Activated CD8-positive, alpha-beta T cell treated with anti-CD3 and anti-CD28 coated beads for 36 hours (primary cell): ENCODE results near the gene COL6A1. TPM values are rescaled to one million over a fixed set of nuclear protein-coding genes. Genes with fewer than 3 reads are reported as not detected.
"Not testable (repeated sequence)": the region's sequence is repeated elsewhere in the genome, so short reads cannot be mapped to it uniquely, and the experiment has no call there.

Experiments used
- ATAC-seq: fragments of 200-7000 bp; cut with Tn5 transposase; one replicate; pipeline ENCODE4 v1.10.0; 2021; ENCODE audit warnings: mild to moderate bottlenecking, moderate library complexity
- CTCF ChIA-PET: fragments of 350-600 bp; sonication (Branson Sonifier 250); formaldehyde crosslinking; loops from one replicate; lab custom pipeline; 2021; ENCODE audit warnings: antibody characterized with exemption; lab: Charles Lee
- POLR2A ChIA-PET: fragments of 350-600 bp; sonication (Branson Sonifier 250); formaldehyde crosslinking; loops from one replicate; lab custom pipeline; 2021; ENCODE audit warnings: antibody characterized with exemption; lab: Charles Lee
- DNase-seq: peaks from one replicate; pipeline ENCODE4 v3.0.0-alpha.2; 2020
- H3K27ac Mint-ChIP-seq: one replicate; pipeline ENCODE4 v1.8.0; 2021; ENCODE audit warnings: mild to moderate bottlenecking, mixed read lengths
- H3K27me3 Mint-ChIP-seq: one replicate; pipeline ENCODE4 v1.8.0; 2021; ENCODE audit warnings: mixed read lengths
- H3K36me3 Mint-ChIP-seq: one replicate; pipeline ENCODE4 v1.8.0; 2021; ENCODE audit warnings: low read depth, mixed read lengths
- H3K4me1 Mint-ChIP-seq: one replicate; pipeline ENCODE4 v1.8.0; 2021; ENCODE audit warnings: low read depth, mixed read lengths
- H3K4me3 Mint-ChIP-seq: one replicate; pipeline ENCODE4 v1.8.0; 2021; ENCODE audit warnings: mild to moderate bottlenecking, moderate library complexity, mixed read lengths
- H3K9me3 Mint-ChIP-seq: one replicate; pipeline ENCODE4 v1.8.0; 2021; ENCODE audit warnings: mixed read lengths
- intact Hi-C: fragments of 100-400 bp; cut with micrococcal nuclease; formaldehyde crosslinking; loops from one replicate; pipeline ENCODE4 v1.10.0; 2022
- total RNA-seq, 2 experiments: library from RNA; stranded (reverse); gene quantifications; one replicate each; pipeline ENCODE4 v1.2.3, GENCODE V29; 2021
- TF ChIP-seq, protein P1 (sequence below): fragments of 200-600 bp; IDR thresholded peaks from one replicate; pipeline ENCODE4 v1.8.0; 2022; ENCODE audit warnings: antibody characterized with exemption, mild to moderate bottlenecking

The COL6A1 gene
- total RNA-seq, 2 experiments from 2014 or later, result 4.1 to 5.2 TPM

DNA sequence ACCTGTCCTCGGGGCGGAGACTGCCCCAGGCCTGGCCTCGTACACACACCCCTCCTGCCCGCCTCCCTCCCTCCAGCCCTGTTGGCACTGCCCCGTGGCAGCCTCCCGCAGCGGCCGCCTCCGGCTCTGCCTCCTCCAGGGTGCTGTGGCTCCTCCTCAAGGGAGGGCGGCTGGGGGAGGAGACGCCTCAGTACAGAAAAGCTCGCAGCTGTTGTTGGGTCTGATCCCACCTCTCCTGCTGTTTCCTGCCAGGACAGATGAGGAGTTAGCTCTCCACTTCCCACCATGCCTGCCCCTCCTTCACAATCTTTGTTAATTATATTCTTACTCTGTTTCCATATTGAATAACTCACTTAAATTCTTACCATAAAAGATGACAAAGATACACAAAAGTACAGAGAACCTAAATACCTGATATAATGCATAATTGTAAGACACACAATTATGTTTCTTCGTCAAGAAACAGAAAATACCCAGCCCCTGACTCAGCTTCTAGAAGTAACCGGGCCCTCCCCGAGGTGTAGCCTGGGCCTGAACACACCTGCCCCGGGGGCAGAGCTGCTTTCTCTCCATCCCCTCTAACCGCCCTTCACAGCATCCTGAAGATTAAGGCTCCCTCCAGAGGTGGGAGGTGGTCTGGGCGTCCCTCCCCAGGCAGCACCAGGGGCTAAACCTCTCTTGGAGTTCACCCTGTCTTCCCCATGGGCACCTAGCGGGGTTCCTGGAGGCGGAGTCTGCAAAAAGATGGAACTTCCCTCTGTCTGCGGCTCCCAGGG, 30.6 kb upstream of the COL6A1 start:
- intact Hi-C loops, result no loop called here
- Mint-ChIP-seq H3K9me3 (no peaks in the 10 kb centered on the region), H3K4me3 (no peak overlapping the region), H3K36me3 (no peaks in the 10 kb centered on the region), H3K27me3 (peaks cover 6% of the 10 kb centered on the region), H3K4me1 (no peaks in the 10 kb centered on the region), H3K27ac (no peak overlapping the region)
- POLR2A ChIA-PET, result no interaction called here
- ATAC-seq (no peak), DNase-seq (no peak)
- CTCF ChIA-PET, result interaction anchor here (0.9 kb wide), 1 partner anchor 19 kb away, joined by 3 read pairs; no protein-coding TSS in a partner anchor
- TF ChIP-seq, protein P1, sequence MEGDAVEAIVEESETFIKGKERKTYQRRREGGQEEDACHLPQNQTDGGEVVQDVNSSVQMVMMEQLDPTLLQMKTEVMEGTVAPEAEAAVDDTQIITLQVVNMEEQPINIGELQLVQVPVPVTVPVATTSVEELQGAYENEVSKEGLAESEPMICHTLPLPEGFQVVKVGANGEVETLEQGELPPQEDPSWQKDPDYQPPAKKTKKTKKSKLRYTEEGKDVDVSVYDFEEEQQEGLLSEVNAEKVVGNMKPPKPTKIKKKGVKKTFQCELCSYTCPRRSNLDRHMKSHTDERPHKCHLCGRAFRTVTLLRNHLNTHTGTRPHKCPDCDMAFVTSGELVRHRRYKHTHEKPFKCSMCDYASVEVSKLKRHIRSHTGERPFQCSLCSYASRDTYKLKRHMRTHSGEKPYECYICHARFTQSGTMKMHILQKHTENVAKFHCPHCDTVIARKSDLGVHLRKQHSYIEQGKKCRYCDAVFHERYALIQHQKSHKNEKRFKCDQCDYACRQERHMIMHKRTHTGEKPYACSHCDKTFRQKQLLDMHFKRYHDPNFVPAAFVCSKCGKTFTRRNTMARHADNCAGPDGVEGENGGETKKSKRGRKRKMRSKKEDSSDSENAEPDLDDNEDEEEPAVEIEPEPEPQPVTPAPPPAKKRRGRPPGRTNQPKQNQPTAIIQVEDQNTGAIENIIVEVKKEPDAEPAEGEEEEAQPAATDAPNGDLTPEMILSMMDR, result no peak

DNA sequence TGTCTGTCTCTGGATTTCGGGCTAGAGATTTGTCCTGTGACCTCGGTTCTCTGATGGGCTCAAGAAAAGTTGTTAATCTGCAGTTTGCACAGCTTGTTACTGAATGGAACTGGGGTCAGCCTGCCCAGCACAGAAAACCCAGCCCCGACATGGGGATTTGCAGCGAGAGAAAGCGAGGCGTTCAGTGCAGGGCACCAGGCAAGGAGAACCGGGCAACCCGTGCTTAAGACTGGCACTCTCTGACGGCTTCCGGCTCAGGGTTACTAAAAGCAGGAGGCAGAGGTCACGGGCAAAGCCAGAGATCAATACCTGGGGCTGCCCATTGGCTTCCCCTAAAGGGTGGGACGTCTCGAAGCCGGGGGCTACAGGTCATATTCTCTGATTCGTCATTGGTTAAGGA, 29.9 kb upstream of the COL6A1 start:
- H3K4me1 Mint-ChIP-seq, result no peaks in the 10 kb centered on the region
- no peaks in the 10 kb centered on the region for H3K36me3 Mint-ChIP-seq
- ChIA-PET CTCF (no interaction called here), POLR2A (no interaction called here)
- no peak overlapping the region for H3K27ac Mint-ChIP-seq
- no peaks in the 10 kb centered on the region for H3K9me3 Mint-ChIP-seq
- ATAC-seq, result no peak
- intact Hi-C loops, result no loop called here
- DNase-seq, result no peak
- TF ChIP-seq, protein P1, result no peak
- peaks cover 6% of the 10 kb centered on the region for H3K27me3 Mint-ChIP-seq
- no peak overlapping the region for H3K4me3 Mint-ChIP-seq

DNA sequence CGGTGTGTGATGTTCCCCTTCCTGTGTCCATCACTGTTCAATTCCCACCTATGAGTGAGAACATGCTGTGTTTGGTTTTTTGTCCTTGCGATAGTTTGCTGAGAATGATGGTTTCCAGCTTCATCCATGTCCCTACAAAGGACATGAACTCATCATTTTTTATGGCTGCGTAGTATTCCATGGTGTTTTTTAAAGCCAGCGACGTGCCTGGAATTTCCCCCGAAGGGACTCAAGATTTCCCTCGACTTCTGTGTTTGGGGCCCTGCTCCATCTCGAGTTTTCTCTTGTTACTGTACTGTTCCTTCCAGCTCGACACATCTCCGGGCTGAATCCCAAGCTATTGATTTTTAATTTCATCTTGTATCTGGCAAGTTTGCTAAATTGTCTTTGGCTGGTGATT, 29.0 kb upstream of the COL6A1 start:
- intact Hi-C loops, DNase-seq, CTCF ChIA-PET, H3K27ac Mint-ChIP-seq, H3K9me3 Mint-ChIP-seq, ATAC-seq, H3K4me3 Mint-ChIP-seq, H3K4me1 Mint-ChIP-seq, H3K36me3 Mint-ChIP-seq, POLR2A ChIA-PET: not testable (repeated sequence)
- H3K27me3 Mint-ChIP-seq, result peaks cover 10% of the 10 kb centered on the region

DNA sequence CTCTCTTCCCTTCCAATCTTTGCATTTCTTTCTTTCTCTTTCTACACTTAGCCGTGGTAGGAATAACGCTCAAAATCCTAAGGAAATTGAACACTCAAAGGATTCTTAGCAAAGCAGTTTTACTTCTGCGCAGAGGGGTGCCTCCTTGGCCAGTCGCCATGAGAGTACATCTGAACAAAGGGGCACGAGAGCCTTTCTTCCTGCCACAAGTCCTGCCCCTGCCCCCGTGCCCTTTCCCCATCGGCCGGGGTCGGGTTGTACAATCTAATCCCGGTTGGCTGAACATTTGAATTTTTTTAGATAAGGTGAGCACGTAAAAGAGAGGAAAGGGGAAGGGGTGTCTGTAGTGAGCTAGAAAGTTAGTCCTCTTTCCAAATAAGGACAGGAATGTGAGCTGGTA, 28.6 kb upstream of the COL6A1 start:
- DNase-seq (no peak), ATAC-seq (no peak)
- Mint-ChIP-seq H3K4me1 (no peaks in the 10 kb centered on the region), H3K4me3 (no peak overlapping the region), H3K27ac (no peak overlapping the region), H3K36me3 (no peaks in the 10 kb centered on the region), H3K9me3 (no peaks in the 10 kb centered on the region), H3K27me3 (peaks cover 10% of the 10 kb centered on the region)
- ChIA-PET CTCF (no interaction called here), POLR2A (no interaction called here)
- TF ChIP-seq, protein P1, result no peak
- intact Hi-C loops, result no loop called here

DNA sequence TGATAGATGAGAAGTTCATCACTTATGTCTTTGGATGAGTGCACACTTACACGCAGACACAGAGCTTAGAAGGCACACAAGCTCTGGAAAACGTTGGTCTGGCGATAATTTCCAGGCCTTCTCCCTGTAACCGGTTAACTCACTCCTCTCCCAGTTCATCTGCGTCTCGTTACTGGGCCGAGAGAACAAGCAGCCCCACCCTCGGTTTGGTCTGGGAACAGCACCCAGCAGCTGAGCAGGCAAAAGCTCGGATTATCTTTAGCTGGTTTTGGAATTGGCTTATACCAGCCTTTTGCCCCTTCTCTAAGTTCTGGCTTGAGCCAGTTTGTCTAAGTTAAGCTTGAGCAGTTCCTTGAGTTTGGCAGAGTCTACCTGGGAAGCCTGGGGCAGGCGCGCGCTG, 27.3 kb upstream of the COL6A1 start:
- H3K27ac Mint-ChIP-seq, result no peak overlapping the region
- CTCF ChIA-PET, result interaction anchor here (0.7 to 1.2 kb wide), 2 partner anchors 31 to 43 kb away, joined by 3 to 4 read pairs; no protein-coding TSS in a partner anchor

More for the DNA sequence above, 27.3 kb upstream of the COL6A1 start:
- POLR2A ChIA-PET, result no interaction called here
- ATAC-seq (no peak), DNase-seq (no peak)
- Mint-ChIP-seq H3K4me1 (peaks cover 2% of the 10 kb centered on the region), H3K27me3 (peaks cover 17% of the 10 kb centered on the region), H3K36me3 (no peaks in the 10 kb centered on the region), H3K4me3 (no peak overlapping the region), H3K9me3 (no peaks in the 10 kb centered on the region)
- TF ChIP-seq, protein P1, result no peak
- intact Hi-C loops, result no loop called here
